Lower leg skin (tissue), 4 donors: Measurements from ENCODE around the gene SLC2A11. TPM values are rescaled to one million over a fixed set of nuclear protein-coding genes. Genes with fewer than 3 reads are reported as not detected.

Experiments used
- DNase-seq, 2 donors: peaks; one replicate each; pipeline ENCODE4 v3.0.0-alpha.2; 2019; ENCODE audit warnings: low spot score in 2 of 2
- H3K4me3 ChIP-seq: fragments of 200-600 bp; sonication (generic); 2 replicates; pipeline ENCODE4 v1.5.1; 2017; ENCODE audit warnings: mild to moderate bottlenecking, low read depth; ENCODE audit not compliant: poor library complexity, severe bottlenecking
- POLR2A ChIP-seq, 2 donors: fragments of 450-650 bp; IDR thresholded peaks; one replicate each; pipeline ENCODE4 v1.6.1; 2016 to 2017; ENCODE audit warnings: antibody characterized with exemption in 2 of 2, mild to moderate bottlenecking in 1 of 2, moderate library complexity in 1 of 2
- WGBS, 2 donors: methylation state at CpG; one replicate each; pipeline ENCODE4 v1.1.5; 2018; 5-methylcytosine and 5-hydroxymethylcytosine counted together
- intact Hi-C: fragments of 100-400 bp; cut with DNase I; formaldehyde crosslinking; loops from one replicate; pipeline ENCODE4 v1.15.0; 2023; ENCODE audit warnings: low total_unique reads
- total RNA-seq, 4 donors: library from RNA; depleted of rRNA; stranded (reverse); fragments of >200 nt; gene quantifications; one replicate each; pipeline ENCODE4 v1.1.0, GENCODE V29; 2016
- TF ChIP-seq, protein P1 (sequence below), 3 donors: fragments of 450-650 bp; IDR thresholded peaks; one replicate each; pipeline ENCODE4 v1.5.1; 2016; ENCODE audit warnings: antibody characterized with exemption in 3 of 3, mild to moderate bottlenecking in 3 of 3, moderate library complexity in 2 of 3

Gene SLC2A11
- total RNA-seq, 4 donors from 2014 or later: 5.0 to 11.1 (median 8.6) TPM

DNA sequence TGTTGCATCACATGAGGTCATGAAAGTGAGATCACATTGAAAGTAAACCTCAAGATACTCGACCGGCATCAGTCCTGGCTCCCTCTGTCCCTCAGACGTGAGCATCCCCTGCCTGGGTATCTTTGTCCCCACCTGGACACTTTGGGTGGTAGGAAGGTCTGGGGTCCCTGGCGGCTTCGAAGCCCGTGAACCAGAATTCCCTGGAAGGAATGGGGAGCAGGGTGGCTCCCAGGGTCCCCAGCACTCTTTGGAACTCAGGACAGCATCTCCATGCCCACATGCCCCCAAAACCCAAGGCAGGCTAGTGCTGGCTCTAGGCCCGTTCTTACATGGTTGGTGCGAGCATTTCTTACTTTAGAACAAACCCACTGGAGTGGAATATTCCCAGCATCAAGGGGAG is 26.4 kb upstream of the SLC2A11 start:
- no peak for TF ChIP-seq POLR2A (IDR thresholded peaks at IDR 0.05)
- TF ChIP-seq, protein P1, sequence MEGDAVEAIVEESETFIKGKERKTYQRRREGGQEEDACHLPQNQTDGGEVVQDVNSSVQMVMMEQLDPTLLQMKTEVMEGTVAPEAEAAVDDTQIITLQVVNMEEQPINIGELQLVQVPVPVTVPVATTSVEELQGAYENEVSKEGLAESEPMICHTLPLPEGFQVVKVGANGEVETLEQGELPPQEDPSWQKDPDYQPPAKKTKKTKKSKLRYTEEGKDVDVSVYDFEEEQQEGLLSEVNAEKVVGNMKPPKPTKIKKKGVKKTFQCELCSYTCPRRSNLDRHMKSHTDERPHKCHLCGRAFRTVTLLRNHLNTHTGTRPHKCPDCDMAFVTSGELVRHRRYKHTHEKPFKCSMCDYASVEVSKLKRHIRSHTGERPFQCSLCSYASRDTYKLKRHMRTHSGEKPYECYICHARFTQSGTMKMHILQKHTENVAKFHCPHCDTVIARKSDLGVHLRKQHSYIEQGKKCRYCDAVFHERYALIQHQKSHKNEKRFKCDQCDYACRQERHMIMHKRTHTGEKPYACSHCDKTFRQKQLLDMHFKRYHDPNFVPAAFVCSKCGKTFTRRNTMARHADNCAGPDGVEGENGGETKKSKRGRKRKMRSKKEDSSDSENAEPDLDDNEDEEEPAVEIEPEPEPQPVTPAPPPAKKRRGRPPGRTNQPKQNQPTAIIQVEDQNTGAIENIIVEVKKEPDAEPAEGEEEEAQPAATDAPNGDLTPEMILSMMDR (IDR thresholded peaks at IDR 0.05): no peak
- DNase-seq: no peak
- 92 to 93% methylated on average over 8 of the region's 8 CpGs for WGBS, 2 donors
- H3K4me3 ChIP-seq: no peak overlapping the region
- intact Hi-C loops: no loop called here

DNA sequence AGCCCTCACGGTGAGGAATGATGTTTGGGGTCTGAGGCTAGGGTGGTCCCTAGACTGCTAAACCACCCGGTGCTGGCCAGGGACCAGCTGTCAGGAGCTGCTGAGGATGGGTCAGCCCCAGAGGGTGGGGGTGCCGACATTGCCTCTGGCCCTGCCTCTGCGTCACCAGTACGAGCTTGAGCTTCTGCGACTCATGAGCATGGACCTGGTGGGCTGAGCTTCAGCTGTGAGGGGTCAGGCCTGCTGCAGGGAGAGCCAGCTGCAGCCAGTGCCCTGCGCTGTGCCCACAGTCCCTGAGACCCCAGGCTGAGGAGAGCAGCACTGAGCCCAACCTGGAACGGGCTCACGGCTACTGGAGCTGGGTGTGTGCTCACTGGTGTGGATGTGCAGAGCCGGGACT is 25.9 kb upstream of the SLC2A11 start:
- intact Hi-C loops: no loop called here
- no peak for DNase-seq

DNA sequence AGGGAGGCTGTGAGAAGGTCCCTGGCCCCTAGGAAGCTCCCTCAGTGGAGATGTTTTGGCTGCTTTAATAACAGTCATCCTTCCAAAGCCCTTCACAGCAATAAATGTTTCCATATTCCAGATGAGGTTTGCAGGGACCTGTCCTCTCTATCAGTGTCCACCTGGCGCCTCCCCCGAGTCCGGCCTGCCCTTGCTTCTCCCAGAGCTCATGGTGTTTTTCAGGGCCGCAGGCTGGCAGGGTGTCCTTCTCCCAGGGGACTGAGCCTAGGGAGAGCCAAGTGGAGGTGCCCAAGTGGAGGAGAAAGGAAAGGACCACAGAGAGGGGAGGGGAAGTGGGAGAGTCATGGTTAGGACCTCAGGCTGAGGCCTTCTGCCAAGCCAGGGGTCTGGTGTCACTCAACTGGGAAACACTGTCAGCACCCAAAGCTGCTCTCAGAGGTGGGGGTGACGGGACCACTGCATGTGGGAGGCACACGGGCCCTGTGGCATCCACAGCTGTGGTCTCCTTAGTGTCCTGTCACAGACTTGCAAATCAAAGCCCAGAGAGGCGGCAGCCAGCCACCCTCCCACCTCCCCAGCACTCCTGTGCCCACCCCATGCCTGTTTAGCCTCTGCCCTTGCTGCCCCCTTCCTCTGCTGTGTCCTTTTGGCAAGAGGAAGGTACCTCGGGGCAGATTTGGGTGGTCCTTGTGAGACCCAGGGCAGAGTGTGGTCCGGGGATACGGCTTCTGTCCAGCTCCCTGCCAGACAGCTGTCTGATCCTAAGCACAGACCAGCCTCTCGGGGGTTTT is 25.3 kb upstream of the SLC2A11 start:
- intact Hi-C loops: no loop called here
- WGBS, 2 donors: 85 to 87% methylated on average over 10 to 11 of the region's 11 CpGs
- H3K4me3 ChIP-seq: no peak overlapping the region
- TF ChIP-seq POLR2A (IDR thresholded peaks at IDR 0.05): no peak
- TF ChIP-seq, protein P1 (IDR thresholded peaks at IDR 0.05): no peak
- DNase-seq: no peak

More for the DNA sequence above, 25.9 kb upstream of the SLC2A11 start:
- H3K4me3 ChIP-seq: no peak overlapping the region
- TF ChIP-seq, protein P1 (IDR thresholded peaks at IDR 0.05): no peak
- no peak for TF ChIP-seq POLR2A (IDR thresholded peaks at IDR 0.05)
- WGBS, 2 donors: 77 to 85% methylated on average over 3 to 9 of the region's 10 CpGs

DNA sequence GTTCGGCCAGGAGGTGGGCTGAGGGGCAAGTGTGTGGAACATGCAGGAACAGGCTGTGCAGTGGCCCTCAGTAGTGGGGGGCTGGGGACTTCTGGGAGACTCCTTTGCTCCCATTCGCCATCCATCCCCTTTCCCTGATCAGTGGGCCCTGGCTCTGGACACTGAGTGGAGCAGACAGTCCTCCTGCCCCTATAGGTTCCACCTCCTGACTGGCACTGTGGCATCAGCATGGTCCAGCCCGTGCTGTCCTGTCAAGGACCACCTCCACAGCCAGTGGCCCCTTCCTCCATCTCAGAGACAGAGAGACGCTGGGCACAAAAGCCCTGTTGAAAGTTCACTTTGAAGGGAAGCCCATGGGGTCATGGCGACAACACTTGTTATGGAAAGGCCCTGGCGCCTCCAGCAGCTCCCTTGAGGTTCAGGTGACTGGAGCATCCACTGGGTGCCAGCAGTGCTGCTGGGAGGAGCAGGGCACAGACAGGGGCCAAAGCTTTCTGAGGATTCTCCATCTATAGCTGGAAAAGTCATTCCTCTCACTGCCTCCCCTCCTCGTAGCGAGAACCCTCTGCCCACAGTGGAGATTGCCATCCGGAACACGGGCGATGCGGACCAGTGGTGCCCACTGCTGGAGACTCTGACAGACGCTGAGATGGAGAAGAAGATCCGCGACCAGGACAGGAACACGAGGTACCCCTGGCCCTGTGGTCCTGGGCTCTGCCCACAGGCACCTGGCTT is 24.5 kb upstream of the SLC2A11 start:
- TF ChIP-seq, protein P1 (IDR thresholded peaks at IDR 0.05): no peak
- no peak for TF ChIP-seq POLR2A (IDR thresholded peaks at IDR 0.05)
- no peak for DNase-seq
- intact Hi-C loops: no loop called here
- H3K4me3 ChIP-seq: no peak overlapping the region
- 89 to 93% methylated on average over 16 of the region's 16 CpGs for WGBS, 2 donors

DNA sequence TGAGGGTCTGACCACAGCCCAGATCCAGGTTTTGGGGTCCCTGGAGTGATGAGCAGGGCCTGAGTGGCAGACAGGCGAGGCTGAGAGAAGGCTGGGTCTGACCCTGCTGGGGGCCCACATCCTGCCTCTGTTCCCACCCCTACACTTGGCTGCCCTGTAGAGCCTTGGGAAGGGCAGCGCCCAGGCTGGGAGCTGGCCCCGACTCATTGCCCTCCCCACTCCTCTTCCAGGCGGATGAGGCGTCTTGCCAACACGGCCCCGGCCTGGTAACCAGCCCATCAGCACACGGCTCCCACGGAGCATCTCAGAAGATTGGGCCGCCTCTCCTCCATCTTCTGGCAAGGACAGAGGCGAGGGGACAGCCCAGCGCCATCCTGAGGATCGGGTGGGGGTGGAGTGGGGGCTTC is 23.8 kb upstream of the SLC2A11 start:
- intact Hi-C loops: no loop called here
- WGBS, 2 donors: 72 to 82% methylated on average over 13 of the region's 13 CpGs
- TF ChIP-seq POLR2A (IDR thresholded peaks at IDR 0.05): no peak
- TF ChIP-seq, protein P1 (IDR thresholded peaks at IDR 0.05): no peak
- no peak for DNase-seq
- no peak overlapping the region for H3K4me3 ChIP-seq
